Ishikawa (cell line): Measurements from ENCODE around the gene SPACDR.

Source experiments
- CEBPB ChIP-seq: IDR thresholded peaks from 2 replicates; pipeline ENCODE4 v1.6.1; 2012
- CREB1 ChIP-seq: IDR thresholded peaks from 2 replicates; pipeline ENCODE4 v1.6.1; 2012; ENCODE audit warnings: low read depth
- EGR1 ChIP-seq: IDR thresholded peaks from 2 replicates; pipeline ENCODE4 v1.6.1; 2012
- EP300 ChIP-seq: IDR thresholded peaks from 2 replicates; pipeline ENCODE4 v1.6.1; 2012; ENCODE audit warnings: borderline replicate concordance
- FOXM1 ChIP-seq: IDR thresholded peaks from 2 replicates; pipeline ENCODE4 v1.6.1; 2012; ENCODE audit warnings: low read depth, borderline replicate concordance
- MAX ChIP-seq: IDR thresholded peaks from 2 replicates; pipeline ENCODE4 v1.6.1; 2012
- NFIC ChIP-seq: IDR thresholded peaks from 2 replicates; pipeline ENCODE4 v1.6.1; 2012
- RAD21 ChIP-seq: IDR thresholded peaks from 2 replicates; pipeline ENCODE4 v1.6.1; 2012; ENCODE audit warnings: low read depth
- REST ChIP-seq: IDR thresholded peaks from 2 replicates; pipeline ENCODE4 v1.6.1; 2012; ENCODE audit warnings: low read depth, mild to moderate bottlenecking
- TAF1 ChIP-seq: IDR thresholded peaks from 2 replicates; pipeline ENCODE4 v1.6.1; 2012; ENCODE audit warnings: low read depth, mild to moderate bottlenecking
- TCF12 ChIP-seq: IDR thresholded peaks from 2 replicates; pipeline ENCODE4 v1.6.1; 2012; ENCODE audit warnings: low read depth
- TEAD4 ChIP-seq: IDR thresholded peaks from 2 replicates; pipeline ENCODE4 v1.6.1; 2012
- USF1 ChIP-seq: IDR thresholded peaks from 2 replicates; pipeline ENCODE4 v1.6.1; 2012
- YY1 ChIP-seq: IDR thresholded peaks from 2 replicates; pipeline ENCODE4 v1.6.1; 2012; ENCODE audit warnings: low read depth
- ZBTB7A ChIP-seq: IDR thresholded peaks from 2 replicates; pipeline ENCODE4 v1.6.1; 2012; ENCODE audit warnings: low read depth

Gene SPACDR

GRCh38 chr7:100434297-100435144 is 29.5 kb downstream of the SPACDR start:
- TF ChIP-seq REST = no peak
- no peak for TF ChIP-seq YY1
- no peak for TF ChIP-seq MAX
- TF ChIP-seq CEBPB = no peak
- no peak for TF ChIP-seq EGR1
- TF ChIP-seq CREB1 = no peak
- TF ChIP-seq ZBTB7A = no peak
- no peak for TF ChIP-seq TAF1
- TF ChIP-seq USF1 = no peak
- TF ChIP-seq TEAD4 = no peak
- TF ChIP-seq FOXM1 = no peak
- no peak for TF ChIP-seq RAD21

- no peak for TF ChIP-seq REST
- no peak for TF ChIP-seq CREB1
- no peak for TF ChIP-seq EP300
These were observed 30.3 kb downstream of the SPACDR start for GRCh38 chr7:100433592-100434296.

- TF ChIP-seq YY1 (no peak), EGR1 (no peak), TAF1 (no peak), CEBPB (no peak), TCF12 (no peak), ZBTB7A (no peak), MAX (no peak)
These were observed 30.8 kb downstream of the SPACDR start for GRCh38 chr7:100433276-100433591.

- TF ChIP-seq TCF12 (no peak), NFIC (no peak), ZBTB7A (no peak)
These were observed 31.3 kb downstream of the SPACDR start for GRCh38 chr7:100432621-100433275.

GRCh38 chr7:100432053-100432452 is 32.0 kb downstream of the SPACDR start:
- TF ChIP-seq YY1 (no peak), REST (no peak), FOXM1 (no peak), NFIC (no peak), TCF12 (no peak), MAX (no peak), TEAD4 (no peak), CREB1 (no peak), EP300 (no peak), CEBPB (no peak), ZBTB7A (no peak), USF1 (no peak), TAF1 (no peak), EGR1 (no peak)
